HG02571 (cell line): ENCODE results near the gene DIO2.

Source experiments
- ATAC-seq: cut with Tn5 transposase; IDR thresholded peaks from one replicate; pipeline ENCODE4 v1.9.1; 2021; ENCODE audit warnings: mild to moderate bottlenecking, moderate library complexity; ENCODE audit not compliant: unreplicated experiment

Gene DIO2

GRCh38 chr14:80211153-80212022 lies at the start of gene DIO2:
DIO2 (minus strand) TSS chr14:80211504; CDS start chr14:80211472, 32 bp downstream.
- ATAC-seq = no peak

- no peak for ATAC-seq
Measured at GRCh38 chr14:80260645-80261044, 49.3 kb upstream of the DIO2 start.

- ATAC-seq = no peak
Measured at GRCh38 chr14:80239631-80240030, 28.3 kb upstream of the DIO2 start.

DNA sequence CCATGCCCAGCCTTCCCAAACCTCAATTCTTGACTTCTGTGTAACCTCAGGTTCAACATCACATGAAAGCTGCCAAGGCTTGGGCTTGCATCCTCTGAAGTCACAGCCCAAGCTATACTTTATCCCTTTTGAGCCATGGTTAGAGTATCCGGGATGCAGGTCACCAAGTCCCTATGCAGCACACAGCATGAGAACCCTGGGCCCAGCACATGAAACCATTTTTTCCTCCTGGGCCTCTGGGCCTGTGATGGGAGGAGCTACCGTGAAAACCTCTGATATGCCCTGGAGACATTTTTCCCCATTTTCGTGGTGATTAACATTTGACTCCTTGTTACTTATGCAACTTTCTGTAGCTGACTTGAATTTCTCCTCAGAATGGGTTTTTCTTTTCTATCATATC lies 25.8 kb upstream of the DIO2 start:
- ATAC-seq = no peak

DNA sequence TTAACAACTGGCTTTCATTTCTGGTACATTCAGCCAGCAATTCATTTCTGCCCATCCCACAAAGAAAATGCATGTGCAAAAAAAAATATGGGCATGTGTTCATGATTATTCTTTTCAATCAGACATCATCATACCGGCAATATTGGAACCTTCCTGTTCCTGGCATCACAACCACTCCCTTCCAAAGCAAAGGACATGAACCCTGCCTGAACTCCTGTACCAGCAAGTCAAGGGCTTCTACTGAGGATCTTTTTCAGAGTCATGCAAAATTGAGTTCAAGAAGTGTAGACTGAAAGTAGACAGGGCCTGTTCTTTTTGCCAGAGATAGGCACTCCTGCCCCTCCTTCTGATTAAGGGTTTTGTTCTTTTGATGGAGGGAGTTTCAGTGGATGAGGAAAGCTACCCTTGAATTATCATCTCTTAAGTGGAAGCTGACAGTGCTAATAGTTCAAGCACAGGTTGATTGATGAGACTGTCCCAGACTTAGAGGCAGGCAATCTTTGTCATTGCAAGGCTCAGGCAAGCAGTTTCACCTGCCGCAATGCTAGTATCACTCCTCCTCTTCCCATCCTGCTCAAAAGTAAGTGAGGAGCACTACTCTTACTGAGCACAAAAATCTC lies 22.3 kb upstream of the DIO2 start:
- no peak for ATAC-seq

DNA sequence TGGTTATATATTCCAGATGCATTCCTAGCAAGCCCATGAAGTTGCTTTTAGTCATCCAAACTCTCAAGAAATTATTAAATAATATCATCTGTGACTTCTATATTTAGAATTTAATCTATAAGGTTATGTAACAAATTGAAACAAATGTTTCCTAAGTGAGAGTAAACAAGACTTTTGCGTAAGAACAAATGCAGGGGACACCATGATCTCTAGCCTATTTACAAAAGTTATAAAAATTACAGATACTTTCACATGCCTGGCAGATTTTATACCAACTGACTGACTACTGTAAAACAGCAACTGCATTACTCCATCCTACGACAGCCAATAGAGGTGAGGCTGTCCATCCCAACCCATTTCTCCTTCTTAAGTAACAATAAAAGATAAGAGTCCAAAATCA lies 20.4 kb upstream of the DIO2 start:
- no peak for ATAC-seq

GRCh38 chr14:80223696-80224465 lies 12.6 kb upstream of the DIO2 start:
- ATAC-seq = no peak

GRCh38 chr14:80216818-80217217 lies 5.5 kb upstream of the DIO2 start:
- ATAC-seq = no peak

- ATAC-seq = no peak
Measured at GRCh38 chr14:80215756-80216581, 4.7 kb upstream of the DIO2 start.

DNA sequence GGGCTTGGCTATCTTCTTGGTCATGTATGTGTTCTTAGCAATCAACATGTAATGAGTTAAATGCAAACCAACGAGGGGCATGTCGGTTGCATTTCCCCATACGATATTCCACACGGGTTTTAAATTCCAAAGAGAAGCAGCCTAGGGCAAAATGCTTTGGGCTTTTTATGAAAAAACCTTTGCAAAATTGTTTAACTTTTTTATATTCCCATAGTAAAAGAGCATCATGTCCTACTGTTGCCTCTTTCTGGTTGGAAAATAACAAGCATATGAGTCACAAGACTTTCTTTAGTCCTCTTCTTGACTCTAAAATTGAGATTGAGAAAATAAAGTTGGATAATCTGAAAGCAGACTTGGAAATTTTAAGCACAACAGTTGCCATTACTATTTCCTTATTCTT lies 3.8 kb upstream of the DIO2 start:
- ATAC-seq = no peak

GRCh38 chr14:80213602-80214001 lies 2.3 kb upstream of the DIO2 start:
- no peak for ATAC-seq

DNA sequence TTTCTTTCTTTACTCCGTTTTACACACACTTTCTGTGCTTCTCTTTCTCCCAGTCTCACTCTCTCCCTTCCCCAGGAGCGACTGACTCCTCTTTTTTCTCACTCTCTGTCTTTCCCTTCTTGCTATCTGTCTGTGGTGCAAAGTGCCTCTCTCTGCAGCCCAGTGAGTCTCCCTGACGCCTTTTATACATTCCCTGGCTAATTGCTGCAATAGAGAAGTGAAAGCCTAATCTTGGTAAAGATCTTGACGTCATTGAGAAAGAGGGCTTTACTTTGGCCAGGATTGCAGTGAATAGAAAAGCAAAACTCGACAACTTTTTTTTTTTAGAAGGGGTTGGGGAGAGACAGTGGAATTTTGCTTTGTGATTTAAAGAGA lies 706 bp upstream of the DIO2 start:
- no peak for ATAC-seq

DNA sequence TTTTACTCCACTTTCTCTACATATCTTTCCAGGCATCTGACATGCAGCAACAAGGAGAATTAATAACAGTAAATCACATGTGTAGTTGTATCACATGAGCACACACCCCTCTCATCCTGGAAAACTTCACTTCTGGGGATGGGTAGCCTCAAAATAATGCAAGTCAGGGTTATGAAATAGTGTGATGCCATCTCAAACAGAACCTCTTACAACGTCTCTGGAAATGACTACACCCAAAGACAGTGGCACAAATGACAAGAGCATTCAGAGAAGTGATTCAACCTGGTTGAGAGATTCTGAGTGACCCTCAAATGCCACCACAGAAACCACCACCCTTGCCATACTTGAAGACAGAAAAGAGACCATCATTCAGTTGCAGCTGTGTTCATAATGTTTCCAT lies 2.8 kb downstream of the DIO2 start:
- no peak for ATAC-seq

DNA sequence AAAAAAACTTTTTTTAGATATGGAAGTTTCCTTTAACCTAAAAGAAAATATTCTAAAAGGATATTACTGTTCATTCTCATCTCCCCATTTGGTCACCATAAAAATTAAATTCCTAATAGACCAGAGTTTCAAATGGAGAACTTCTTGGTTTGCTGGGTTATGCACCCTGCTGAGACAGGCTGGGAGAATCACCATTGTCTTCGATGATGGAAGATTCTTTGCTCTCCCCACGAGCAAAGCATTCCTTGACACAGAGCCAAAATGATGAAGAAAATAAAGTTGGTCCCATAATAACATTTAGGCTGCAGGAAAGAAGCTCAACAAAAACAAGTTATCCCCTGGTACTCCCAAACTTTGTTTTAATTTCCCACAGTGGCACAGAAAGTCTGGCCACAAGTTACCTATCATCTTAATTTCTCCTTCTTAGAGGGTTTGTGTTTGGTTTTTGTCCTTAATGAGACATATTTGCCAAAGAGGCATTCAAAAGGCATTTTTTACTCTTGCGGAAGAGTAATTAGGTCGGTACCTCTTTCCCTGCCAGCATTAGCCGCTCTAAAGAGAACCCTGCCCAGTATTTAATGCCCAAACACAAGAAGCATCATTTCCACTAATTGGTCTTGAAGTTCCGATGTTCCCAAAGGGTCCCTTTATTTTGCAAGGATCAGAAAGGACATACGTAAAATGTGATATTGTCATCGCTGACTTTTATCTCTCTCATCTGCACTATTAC lies 4.8 kb downstream of the DIO2 start:
- no peak for ATAC-seq

DNA sequence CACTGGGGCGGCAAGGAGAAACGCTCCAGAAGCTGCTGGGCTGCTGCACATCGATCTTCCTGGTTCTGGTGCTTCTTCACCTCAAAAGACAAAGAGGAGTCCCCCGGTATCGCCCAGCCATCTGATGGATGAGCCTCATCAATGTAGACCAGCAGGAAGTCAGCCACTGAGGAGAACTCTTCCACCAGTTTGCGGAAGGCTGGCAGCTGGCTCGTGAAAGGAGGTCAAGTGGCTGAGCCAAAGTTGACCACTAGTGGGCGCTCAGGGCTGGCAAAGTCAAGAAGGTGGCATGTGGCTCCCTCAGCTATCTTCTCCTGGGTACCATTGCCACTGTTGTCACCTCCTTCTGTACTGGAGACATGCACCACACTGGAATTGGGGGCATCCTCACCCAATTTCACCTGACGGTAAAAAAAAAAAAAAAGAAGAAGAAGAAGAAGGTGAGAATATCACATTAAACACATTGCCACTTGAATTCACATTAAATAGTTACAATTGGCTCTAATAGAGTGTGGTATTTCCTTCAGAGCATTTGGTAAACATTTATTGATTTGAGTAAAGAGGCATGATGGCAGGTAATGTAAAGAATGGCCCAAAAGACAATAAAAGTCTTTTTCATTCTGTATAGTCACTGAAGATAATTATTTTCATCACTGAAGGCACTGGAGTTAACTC lies 8.3 kb downstream of the DIO2 start:
- no peak for ATAC-seq

DNA sequence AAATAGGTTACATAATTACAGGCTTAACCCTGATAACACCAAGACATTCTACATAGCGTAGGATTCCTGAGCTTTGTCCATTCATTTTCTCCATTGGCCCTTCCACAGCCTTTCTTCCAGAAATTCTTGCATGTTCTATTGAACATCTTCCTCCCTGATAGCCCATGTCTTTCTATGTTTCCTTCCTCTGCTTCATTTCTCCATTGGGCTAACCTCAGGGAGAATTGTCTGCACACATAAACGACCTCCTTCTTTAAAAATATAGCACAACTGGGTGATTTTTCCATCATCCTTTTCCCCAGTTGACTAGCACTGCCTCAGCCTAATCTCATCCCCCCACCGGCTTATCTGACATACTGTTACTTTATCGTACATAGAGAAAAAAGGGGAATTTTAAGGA lies 11.2 kb downstream of the DIO2 start:
- ATAC-seq = no peak

GRCh38 chr14:80188571-80188970 lies 22.7 kb downstream of the DIO2 start:
- no peak for ATAC-seq

DNA sequence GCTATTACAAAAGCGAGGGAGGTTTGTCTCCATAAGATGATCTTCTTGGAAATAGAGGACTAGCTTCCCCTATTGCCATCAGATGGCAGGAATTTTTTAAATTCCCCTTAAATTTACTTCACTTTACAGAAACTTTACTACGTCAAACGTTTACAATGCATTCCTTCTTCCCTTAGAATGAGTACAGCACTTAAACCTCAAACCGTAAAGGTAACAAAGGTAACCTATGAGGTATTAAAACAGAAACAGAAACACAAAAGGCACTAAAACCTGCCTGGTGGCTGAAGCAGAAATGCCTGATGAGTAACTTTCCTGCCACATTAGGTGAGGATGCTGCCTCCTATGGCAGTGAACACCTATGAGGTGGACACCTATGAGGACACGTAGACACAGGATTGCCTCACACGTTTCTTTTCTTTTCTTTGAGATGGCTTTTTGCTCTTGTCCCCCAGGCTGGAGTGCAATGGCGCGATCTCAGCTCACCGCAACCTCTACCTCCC lies 25.0 kb downstream of the DIO2 start:
- ATAC-seq = no peak

GRCh38 chr14:80176893-80177292 lies 34.4 kb downstream of the DIO2 start:
- no peak for ATAC-seq
